GM23338 (cell line): ENCODE results near the gene FCRL1. TPM values are rescaled to one million over a fixed set of nuclear protein-coding genes. Genes with fewer than 3 reads are reported as not detected.

Experiments
- ATAC-seq: fragments of 200-7000 bp; cut with Tn5 transposase; 3 replicates; pipeline ENCODE4 v1.9.1; 2020
- DNase-seq: peaks from one replicate; pipeline ENCODE4 v3.0.0-alpha.2; 2015; ENCODE audit warnings: low spot score
- H2AFZ ChIP-seq: fragments of 200-600 bp; sonication (generic); 2 replicates; pipeline ENCODE4 v1.8.0; 2016; ENCODE audit warnings: antibody characterized with exemption, mild to moderate bottlenecking, moderate library complexity
- H3F3A ChIP-seq: fragments of 200-600 bp; sonication (generic); replicated peaks from 2 replicates; pipeline ENCODE4 v1.8.0; 2017; ENCODE audit warnings: antibody characterized with exemption, mixed run types, low read depth
- H3K27ac ChIP-seq: fragments of 200-600 bp; sonication (generic); 2 replicates; pipeline ENCODE4 v1.6.1; 2016; ENCODE audit warnings: low read depth
- H3K27me3 ChIP-seq: fragments of 200-600 bp; sonication (generic); 2 replicates; pipeline ENCODE4 v1.8.0; 2016; ENCODE audit warnings: mild to moderate bottlenecking, mixed run types, moderate library complexity; ENCODE audit not compliant: insufficient read depth
- H3K36me3 ChIP-seq: fragments of 200-600 bp; sonication (generic); 2 replicates; pipeline ENCODE4 v1.8.0; 2016; ENCODE audit warnings: mild to moderate bottlenecking; ENCODE audit not compliant: insufficient read depth
- H3K4me1 ChIP-seq: fragments of 200-600 bp; sonication (generic); 2 replicates; pipeline ENCODE4 v1.8.0; 2016; ENCODE audit warnings: mild to moderate bottlenecking, moderate library complexity; ENCODE audit not compliant: insufficient read depth
- H3K4me2 ChIP-seq: fragments of 200-600 bp; sonication (generic); 2 replicates; pipeline ENCODE4 v1.7.1; 2017; ENCODE audit warnings: mixed run types
- H3K4me3 ChIP-seq: fragments of 200-600 bp; sonication (generic); 2 replicates; pipeline ENCODE4 v1.6.1; 2016; ENCODE audit warnings: mixed run types
- H3K79me2 ChIP-seq: fragments of 200-600 bp; sonication (generic); replicated peaks from 2 replicates; pipeline ENCODE4 v1.8.0; 2017; ENCODE audit warnings: mild to moderate bottlenecking; ENCODE audit not compliant: insufficient read depth
- H3K9me2 ChIP-seq: fragments of 200-600 bp; sonication (generic); 2 replicates; pipeline ENCODE4 v1.8.0; 2017; ENCODE audit not compliant: insufficient read depth
- H4K20me1 ChIP-seq: fragments of 200-600 bp; sonication (generic); replicated peaks from 2 replicates; pipeline ENCODE4 v1.8.0; 2017; ENCODE audit warnings: mild to moderate bottlenecking; ENCODE audit not compliant: insufficient read depth
- H3K27ac Mint-ChIP-seq: 2 replicates; pipeline ENCODE4 v1.8.0; 2020; ENCODE audit warnings: inconsistent platforms, mild to moderate bottlenecking, moderate library complexity, mixed read lengths
- H3K27me3 Mint-ChIP-seq: 3 replicates; pipeline ENCODE4 v1.8.0; 2022; ENCODE audit warnings: low read depth, mild to moderate bottlenecking, moderate library complexity, mixed read lengths, inconsistent platforms; ENCODE audit not compliant: insufficient read depth, poor library complexity
- H3K36me3 Mint-ChIP-seq: 3 replicates; pipeline ENCODE4 v1.8.0; 2021; ENCODE audit warnings: low read depth, mild to moderate bottlenecking, inconsistent platforms, moderate library complexity, mixed read lengths
- H3K4me1 Mint-ChIP-seq: 3 replicates; pipeline ENCODE4 v1.8.0; 2020; ENCODE audit warnings: mild to moderate bottlenecking, inconsistent platforms, mixed read lengths
- H3K4me3 Mint-ChIP-seq: 3 replicates; pipeline ENCODE4 v1.8.0; 2021; ENCODE audit warnings: moderate library complexity, mild to moderate bottlenecking, inconsistent platforms, mixed read lengths
- H3K9me3 Mint-ChIP-seq: 3 replicates; pipeline ENCODE4 v1.8.0; 2020; ENCODE audit warnings: moderate library complexity, mild to moderate bottlenecking, inconsistent platforms, mixed read lengths
- CREB1 ChIP-seq: fragments of 250-450 bp; sonication (Bioruptor Pico); IDR thresholded peaks from 2 replicates; pipeline ENCODE4 v1.5.0; 2020; ENCODE audit warnings: low read depth, mild to moderate bottlenecking, moderate library complexity
- CTCF ChIP-seq, 2 experiments: fragments of 200-600 bp in 1 of 2; sonication (generic) in 1 of 2; conservative IDR thresholded peaks; 2 replicates each; pipeline versions ENCODE4 v1.5.1 to v1.6.1; 2016 to 2017; ENCODE audit warnings: antibody characterized with exemption in 2 of 2, low read depth in 2 of 2, mild to moderate bottlenecking in 2 of 2, moderate library complexity in 1 of 2
- ETS1 ChIP-seq: IDR thresholded peaks from 2 replicates; pipeline ENCODE4 v1.6.1; 2016; ENCODE audit warnings: antibody characterized with exemption
- EZH2 ChIP-seq: fragments of 200-600 bp; sonication (generic); IDR thresholded peaks from one replicate; pipeline ENCODE4 v1.8.0; 2017; ENCODE audit warnings: antibody characterized with exemption, mild to moderate bottlenecking, low read depth; ENCODE audit not compliant: unreplicated experiment
- NANOG ChIP-seq: IDR thresholded peaks from 2 replicates; pipeline ENCODE4 v1.6.1; 2016; ENCODE audit warnings: antibody characterized with exemption, borderline replicate concordance
- REST ChIP-seq: IDR thresholded peaks from one replicate; pipeline ENCODE4 v1.6.1; 2018; ENCODE audit warnings: antibody characterized with exemption; ENCODE audit not compliant: unreplicated experiment
- STAT1 ChIP-seq: IDR thresholded peaks from one replicate; pipeline ENCODE4 v1.6.1; 2016; ENCODE audit warnings: antibody characterized with exemption; ENCODE audit not compliant: unreplicated experiment
- ZNF114 ChIP-seq: fragments of 250-450 bp; sonication (Bioruptor Pico); IDR thresholded peaks from 2 replicates; pipeline ENCODE4 v1.5.0; 2020; ENCODE audit warnings: mild to moderate bottlenecking, moderate library complexity
- ZNF331 ChIP-seq: fragments of 250-450 bp; sonication (Bioruptor Pico); IDR thresholded peaks from 2 replicates; pipeline ENCODE4 v1.5.0; 2020; ENCODE audit warnings: low read depth, mild to moderate bottlenecking, moderate library complexity
- polyA plus RNA-seq: library from polyadenylated mRNA; unstranded; fragments of >200 nt; fragmentation: Nextera tagmentation; extraction: Ambion mirVana; gene quantifications from 2 replicates; pipeline ENCODE4 v1.2.1, GENCODE V29; 2016
- total RNA-seq: library from RNA; depleted of rRNA; stranded (reverse); fragments of >200 nt; shearing (Covaris generic); gene quantifications from 2 replicates; pipeline ENCODE4 v1.2.3, GENCODE V29; 2014

The FCRL1 gene
- total and polyA plus RNA-seq, 2 experiments from 2014 or later: not detected

GRCh38 chr1:157781048-157781447 is 38.9 kb downstream of the FCRL1 start (continued):
- no peak for TF ChIP-seq REST
- TF ChIP-seq EZH2: no peak

GRCh38 chr1:157776971-157777391 is 42.9 kb downstream of the FCRL1 start, which contains the start of gene FCRL2:
Gene FCRL2, minus strand, starts transcription at chr1:157777132. Its CDS starts 59 bp downstream, at chr1:157777073.
- H3K4me3 ChIP-seq: no peak within 1 kb of the TSS
- no peak within 1 kb of the TSS for H3K4me2 ChIP-seq
- Mint-ChIP-seq H3K4me1 (peaks cover 10% of the 10 kb centered on the region; the same call in 2 of the 3 replicates), H3K27me3 (peaks cover 4% of the 10 kb centered on the region), H3K9me3 (no peaks in the 10 kb centered on the region), H3K36me3 (no peaks in the 10 kb centered on the region), H3K27ac (no peak within 1 kb of the TSS), H3K4me3 (no peak within 1 kb of the TSS)
- ATAC-seq (no peak), DNase-seq (no peak)
- H3F3A ChIP-seq: no peaks in the 10 kb centered on the region
- H3K36me3 ChIP-seq: no peaks in the 10 kb centered on the region
- no peaks in the 10 kb centered on the region for H3K4me1 ChIP-seq
- no peak within 1 kb of the TSS for H2AFZ ChIP-seq
- H3K27ac ChIP-seq: no peak within 1 kb of the TSS
- H3K9me2 ChIP-seq: peaks cover 7% of the 10 kb centered on the region; the same call in 1 of the 2 replicates
- no peaks in the 10 kb centered on the region for H3K79me2 ChIP-seq
- TF ChIP-seq NANOG: no peak
- no peak for TF ChIP-seq CREB1 (CRISPR knock-in tag)
- TF ChIP-seq CTCF (conservative IDR thresholded peaks at IDR 0.05; ENCODE audit: low read depth in 2 of 2): no peak
- H3K27me3 ChIP-seq: no peaks in the 10 kb centered on the region
- H4K20me1 ChIP-seq: no peaks in the 10 kb centered on the region

GRCh38 chr1:157775101-157775870 is 44.6 kb downstream of the FCRL1 start:
- Mint-ChIP-seq H3K36me3 (no peaks in the 10 kb centered on the region), H3K27ac (no peak overlapping the region), H3K4me1 (peaks cover 10% of the 10 kb centered on the region; the same call in 2 of the 3 replicates), H3K9me3 (no peaks in the 10 kb centered on the region), H3K27me3 (peaks cover 4% of the 10 kb centered on the region), H3K4me3 (no peak overlapping the region)
- Histone ChIP-seq H2AFZ (peak overlapping the region; percentile 66), H4K20me1 (no peaks in the 10 kb centered on the region), H3F3A (no peaks in the 10 kb centered on the region), H3K27ac (no peak overlapping the region), H3K4me3 (no peak overlapping the region), H3K36me3 (no peaks in the 10 kb centered on the region), H3K27me3 (no peaks in the 10 kb centered on the region), H3K4me1 (no peaks in the 10 kb centered on the region), H3K9me2 (no peaks in the 10 kb centered on the region; the same call in 1 of the 2 replicates), H3K79me2 (no peaks in the 10 kb centered on the region), H3K4me2 (no peak overlapping the region)
- TF ChIP-seq ZNF331 (CRISPR knock-in tag) (no peak), NANOG (no peak), ETS1 (no peak), CREB1 (CRISPR knock-in tag) (no peak), ZNF114 (CRISPR knock-in tag) (no peak), STAT1 (no peak)
- ATAC-seq (no peak), DNase-seq (no peak)
